Astrocyte (in vitro differentiated cells and primary cell): ENCODE results near the gene NEFH. TPM values are rescaled to one million over a fixed set of nuclear protein-coding genes. Genes with fewer than 3 reads are reported as not detected.
A peak's percentile ranks its signal among the peaks of the same experiment; 100 is the strongest.

ENCODE experiments used
- DNase-seq: peaks from one replicate; pipeline ENCODE4 v3.0.0-alpha.2; 2010; ENCODE audit warnings: low read depth
- FAIRE-seq: peaks from 2 replicates; lab custom pipeline; 2011; peaks lifted over from hg19 to GRCh38; lab: Jason Lieb, UNC
- H2AFZ ChIP-seq: 2 replicates; pipeline ENCODE4 v1.6.0; 2012; ENCODE audit warnings: low read depth, low read length, inconsistent platforms
- H3K27ac ChIP-seq: 2 replicates; pipeline ENCODE4 v1.5.1; 2011; ENCODE audit warnings: low read depth, low read length, inconsistent platforms
- H3K27me3 ChIP-seq: 2 replicates; pipeline ENCODE4 v1.6.0; 2011; ENCODE audit warnings: low read length, inconsistent platforms; ENCODE audit not compliant: insufficient read depth
- H3K36me3 ChIP-seq: 2 replicates; pipeline ENCODE4 v1.5.1; 2011; ENCODE audit warnings: low read length, inconsistent platforms; ENCODE audit not compliant: insufficient read depth
- H3K4me1 ChIP-seq: 2 replicates; pipeline ENCODE4 v1.5.1; 2011; ENCODE audit warnings: low read length, inconsistent platforms; ENCODE audit not compliant: insufficient read depth
- H3K4me2 ChIP-seq: 2 replicates; pipeline ENCODE4 v1.6.0; 2012; ENCODE audit warnings: low read length, inconsistent platforms
- H3K4me3 ChIP-seq: 2 replicates; pipeline ENCODE4 v1.5.1; 2011; ENCODE audit warnings: low read depth, mild to moderate bottlenecking, low read length, inconsistent platforms; ENCODE audit not compliant: insufficient read depth
- H3K79me2 ChIP-seq: 2 replicates; pipeline ENCODE4 v1.6.0; 2012; ENCODE audit warnings: mild to moderate bottlenecking, low read length, inconsistent platforms; ENCODE audit not compliant: insufficient read depth
- H3K9ac ChIP-seq: 2 replicates; pipeline ENCODE4 v1.6.0; 2012; ENCODE audit warnings: mild to moderate bottlenecking, low read length, inconsistent platforms
- H3K9me3 ChIP-seq: 2 replicates; pipeline ENCODE4 v1.5.1; 2012; ENCODE audit warnings: low read depth, mild to moderate bottlenecking, low read length, inconsistent platforms; ENCODE audit not compliant: insufficient read depth
- H4K20me1 ChIP-seq: 2 replicates; pipeline ENCODE4 v1.6.0; 2012; ENCODE audit warnings: low read length, inconsistent platforms; ENCODE audit not compliant: insufficient read depth
- H3K27ac Mint-ChIP-seq: one replicate; pipeline ENCODE4 v1.8.0; 2021; ENCODE audit warnings: mild to moderate bottlenecking, mixed read lengths; ENCODE audit not compliant: unreplicated experiment
- H3K27me3 Mint-ChIP-seq: one replicate; pipeline ENCODE4 v1.8.0; 2021; ENCODE audit warnings: low read depth, mixed read lengths; ENCODE audit not compliant: unreplicated experiment
- H3K36me3 Mint-ChIP-seq: one replicate; pipeline ENCODE4 v1.8.0; 2021; ENCODE audit warnings: low read depth, mixed read lengths; ENCODE audit not compliant: unreplicated experiment
- H3K4me1 Mint-ChIP-seq: one replicate; pipeline ENCODE4 v1.8.0; 2021; ENCODE audit warnings: low read depth, mixed read lengths; ENCODE audit not compliant: unreplicated experiment
- H3K4me3 Mint-ChIP-seq: one replicate; pipeline ENCODE4 v1.8.0; 2021; ENCODE audit warnings: mild to moderate bottlenecking, moderate library complexity, mixed read lengths; ENCODE audit not compliant: unreplicated experiment
- H3K9me3 Mint-ChIP-seq: one replicate; pipeline ENCODE4 v1.8.0; 2021; ENCODE audit warnings: mild to moderate bottlenecking, mixed read lengths; ENCODE audit not compliant: unreplicated experiment
- EZH2 ChIP-seq: IDR thresholded peaks from 2 replicates; pipeline ENCODE4 v1.6.1; 2012; ENCODE audit warnings: mild to moderate bottlenecking, low read length, inconsistent platforms; ENCODE audit not compliant: insufficient read depth
- total RNA-seq: library from RNA; stranded (reverse); gene quantifications from 2 replicates; pipeline ENCODE4 v1.2.1, GENCODE V29; 2021
- TF ChIP-seq, protein P1 (sequence below): IDR thresholded peaks from 2 replicates; pipeline ENCODE4 v1.5.1; 2011; ENCODE audit warnings: low read depth, mild to moderate bottlenecking, inconsistent platforms, low read length, moderate library complexity; ENCODE audit not compliant: insufficient read depth

The NEFH gene
- total RNA-seq, 1 donor from 2014 or later = 3.1 TPM

DNA sequence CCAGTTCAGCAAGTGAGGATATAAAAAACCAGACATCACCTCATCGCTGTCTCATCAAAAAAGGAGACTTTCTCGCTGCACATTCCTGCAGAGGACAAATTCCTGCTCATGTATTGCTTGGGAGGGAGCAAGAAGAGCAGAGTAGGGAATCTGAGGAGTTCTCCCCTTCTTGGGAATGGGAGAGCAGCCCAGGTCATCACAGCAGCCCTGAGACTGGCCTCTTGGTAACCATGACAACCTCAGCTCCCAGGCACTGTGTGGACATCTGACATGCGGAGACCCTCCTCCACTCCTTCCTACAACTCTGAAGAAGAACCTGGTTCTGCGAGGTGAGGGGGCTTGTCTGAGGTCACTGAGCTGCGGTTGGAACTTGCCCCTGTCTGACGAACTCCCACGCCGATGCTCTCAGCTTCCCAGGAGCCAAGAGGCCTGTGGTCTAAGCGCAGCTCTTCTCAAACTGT lies 23.8 kb upstream of the NEFH start:
- TF ChIP-seq, protein P1, sequence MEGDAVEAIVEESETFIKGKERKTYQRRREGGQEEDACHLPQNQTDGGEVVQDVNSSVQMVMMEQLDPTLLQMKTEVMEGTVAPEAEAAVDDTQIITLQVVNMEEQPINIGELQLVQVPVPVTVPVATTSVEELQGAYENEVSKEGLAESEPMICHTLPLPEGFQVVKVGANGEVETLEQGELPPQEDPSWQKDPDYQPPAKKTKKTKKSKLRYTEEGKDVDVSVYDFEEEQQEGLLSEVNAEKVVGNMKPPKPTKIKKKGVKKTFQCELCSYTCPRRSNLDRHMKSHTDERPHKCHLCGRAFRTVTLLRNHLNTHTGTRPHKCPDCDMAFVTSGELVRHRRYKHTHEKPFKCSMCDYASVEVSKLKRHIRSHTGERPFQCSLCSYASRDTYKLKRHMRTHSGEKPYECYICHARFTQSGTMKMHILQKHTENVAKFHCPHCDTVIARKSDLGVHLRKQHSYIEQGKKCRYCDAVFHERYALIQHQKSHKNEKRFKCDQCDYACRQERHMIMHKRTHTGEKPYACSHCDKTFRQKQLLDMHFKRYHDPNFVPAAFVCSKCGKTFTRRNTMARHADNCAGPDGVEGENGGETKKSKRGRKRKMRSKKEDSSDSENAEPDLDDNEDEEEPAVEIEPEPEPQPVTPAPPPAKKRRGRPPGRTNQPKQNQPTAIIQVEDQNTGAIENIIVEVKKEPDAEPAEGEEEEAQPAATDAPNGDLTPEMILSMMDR = no peak
- TF ChIP-seq EZH2 = no peak
- H3K4me1 Mint-ChIP-seq = peaks cover 9% of the 10 kb centered on the region

DNA sequence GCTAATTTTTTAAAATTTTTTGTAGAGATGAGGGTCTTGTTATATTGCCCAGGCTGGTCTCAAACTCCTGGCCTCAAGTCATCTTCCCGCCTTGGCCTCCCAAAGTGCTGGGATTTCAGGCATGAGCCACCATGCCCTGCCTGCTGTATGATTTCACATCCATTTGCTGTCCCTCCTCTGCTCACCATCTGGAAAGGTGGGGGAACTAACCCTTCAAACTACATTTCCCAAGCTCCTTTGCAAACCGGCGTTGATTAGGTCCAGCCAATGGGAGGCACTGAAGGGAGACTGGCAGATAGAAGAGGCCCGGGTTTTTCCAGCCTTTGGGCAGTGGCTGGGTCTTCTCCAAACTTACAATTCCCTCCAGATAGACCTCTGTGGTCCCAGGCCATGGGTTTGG lies 22.3 kb upstream of the NEFH start:
- H3K9ac ChIP-seq = no peak overlapping the region
- TF ChIP-seq EZH2 = no peak
- TF ChIP-seq, protein P1 = no peak
- H3K27me3 ChIP-seq = no peaks in the 10 kb centered on the region
- H3K4me3 Mint-ChIP-seq = no peak overlapping the region
- no peaks in the 10 kb centered on the region for H4K20me1 ChIP-seq
- peak overlapping the region; percentile 34 for H3K27ac Mint-ChIP-seq
- H3K36me3 ChIP-seq = no peaks in the 10 kb centered on the region
- no peaks in the 10 kb centered on the region for H3K9me3 ChIP-seq
- H3K9me3 Mint-ChIP-seq = no peaks in the 10 kb centered on the region
- H3K4me2 ChIP-seq = no peak overlapping the region
- no peaks in the 10 kb centered on the region for H3K27me3 Mint-ChIP-seq
- H3K27ac ChIP-seq = no peak overlapping the region
- no peaks in the 10 kb centered on the region for H3K36me3 Mint-ChIP-seq
- no peak for FAIRE-seq
- no peak overlapping the region for H3K4me3 ChIP-seq
- peaks cover 10% of the 10 kb centered on the region for H3K4me1 ChIP-seq
- H3K4me1 Mint-ChIP-seq = peaks cover 9% of the 10 kb centered on the region
- no peaks in the 10 kb centered on the region for H3K79me2 ChIP-seq
- no peak overlapping the region for H2AFZ ChIP-seq
- DNase-seq = peak; percentile 31

More for the DNA sequence above, 23.8 kb upstream of the NEFH start:
- Mint-ChIP-seq H3K4me3 (no peak overlapping the region), H3K27me3 (no peaks in the 10 kb centered on the region), H3K9me3 (no peaks in the 10 kb centered on the region), H3K27ac (peak overlapping the region; percentile 98), H3K36me3 (no peaks in the 10 kb centered on the region)
- Histone ChIP-seq H3K4me3 (no peak overlapping the region), H3K9ac (peak overlapping the region; percentile 70), H3K27ac (peak overlapping the region; percentile 85), H2AFZ (no peak overlapping the region), H4K20me1 (no peaks in the 10 kb centered on the region), H3K27me3 (no peaks in the 10 kb centered on the region), H3K36me3 (no peaks in the 10 kb centered on the region), H3K79me2 (no peaks in the 10 kb centered on the region), H3K9me3 (no peaks in the 10 kb centered on the region), H3K4me1 (peaks cover 10% of the 10 kb centered on the region), H3K4me2 (peak overlapping the region; percentile 65)
- FAIRE-seq (no peak), DNase-seq (peak; percentile 83)

DNA sequence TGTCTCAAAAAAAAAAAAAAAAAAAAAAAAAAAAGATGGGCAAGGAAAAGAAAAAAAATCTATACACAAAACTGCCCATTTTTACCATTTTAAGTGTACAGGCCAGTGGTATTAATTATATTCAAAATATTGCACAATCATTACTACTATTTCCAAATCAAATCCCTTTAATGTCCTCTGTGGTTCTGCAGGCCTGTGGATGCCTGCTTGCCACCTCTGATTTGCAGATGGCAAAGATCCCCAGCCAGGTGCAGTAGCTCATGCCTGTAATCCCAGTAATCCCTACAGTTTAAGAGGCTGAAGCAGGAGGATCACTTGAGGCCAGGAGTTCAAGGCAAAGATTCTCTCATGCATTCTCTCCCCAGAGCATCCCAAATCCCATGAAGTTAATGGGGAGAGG lies 21.5 kb upstream of the NEFH start:
- no peak overlapping the region for H3K27ac Mint-ChIP-seq
- H2AFZ ChIP-seq = no peak overlapping the region
- H3K27me3 Mint-ChIP-seq = no peaks in the 10 kb centered on the region
- H3K4me3 Mint-ChIP-seq = no peak overlapping the region
- H3K9ac ChIP-seq = no peak overlapping the region
- H3K36me3 ChIP-seq = no peaks in the 10 kb centered on the region
- peaks cover 10% of the 10 kb centered on the region for H3K4me1 ChIP-seq
- no peaks in the 10 kb centered on the region for H3K27me3 ChIP-seq
- TF ChIP-seq, protein P1 = no peak
- no peak for TF ChIP-seq EZH2
- FAIRE-seq = no peak
- H3K79me2 ChIP-seq = no peaks in the 10 kb centered on the region
- peaks cover 9% of the 10 kb centered on the region for H3K4me1 Mint-ChIP-seq
- no peak for DNase-seq
- no peaks in the 10 kb centered on the region for H3K36me3 Mint-ChIP-seq
- no peaks in the 10 kb centered on the region for H3K9me3 ChIP-seq
- H3K4me2 ChIP-seq = no peak overlapping the region
- no peaks in the 10 kb centered on the region for H3K9me3 Mint-ChIP-seq
- no peak overlapping the region for H3K27ac ChIP-seq
- H4K20me1 ChIP-seq = no peaks in the 10 kb centered on the region
- H3K4me3 ChIP-seq = no peak overlapping the region
